HG02870 (cell line): ENCODE measurements around the gene PANX3.

Source experiments
- ATAC-seq: cut with Tn5 transposase; IDR thresholded peaks from one replicate; pipeline ENCODE4 v1.9.1; 2021; ENCODE audit warnings: mild to moderate bottlenecking, moderate library complexity; ENCODE audit not compliant: unreplicated experiment

The PANX3 gene

DNA sequence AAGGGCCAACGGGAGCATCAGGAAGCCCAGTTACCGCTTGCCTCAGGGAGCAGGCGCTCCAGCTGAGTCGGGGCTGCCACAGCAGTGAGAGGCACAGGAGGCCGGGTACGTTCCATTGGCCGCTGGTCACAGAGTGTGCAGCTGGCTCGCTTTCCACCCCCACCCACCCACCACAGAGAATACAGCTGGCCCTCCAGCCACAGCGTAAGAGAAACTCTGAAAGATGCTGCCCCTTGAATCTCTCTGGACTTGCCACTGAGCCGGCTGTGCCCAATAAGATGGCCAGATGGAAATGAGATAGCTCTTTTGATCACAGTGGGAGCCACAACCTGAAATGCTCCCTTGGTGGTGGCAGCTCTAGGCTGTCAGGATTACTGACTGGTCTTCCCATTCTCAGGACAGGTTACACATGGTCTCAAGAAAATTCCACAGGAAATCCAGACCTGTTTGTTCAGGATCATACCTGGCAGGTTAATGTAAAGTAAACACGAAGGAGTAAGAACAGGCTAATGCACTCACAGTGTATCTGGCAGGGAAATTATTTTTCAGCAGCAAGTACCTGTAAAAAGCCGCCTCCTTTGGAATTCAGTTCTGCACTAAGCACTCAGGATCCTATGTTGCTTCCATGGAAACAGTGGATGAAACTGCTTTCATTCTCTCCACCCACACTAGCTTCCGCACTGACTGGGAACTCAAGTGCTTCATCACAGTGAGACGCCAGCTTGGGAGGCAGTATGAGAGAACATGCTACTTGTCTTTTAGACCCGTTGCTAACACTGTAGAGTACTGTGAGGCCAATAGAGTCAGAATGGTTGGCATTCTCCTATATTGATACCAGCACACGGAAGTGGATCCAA, 45.8 kb downstream of the PANX3 start:
- ATAC-seq: no peak

- no peak for ATAC-seq
Observed at GRCh38 chr11:124657904-124658303, 46.7 kb downstream of the PANX3 start.

DNA sequence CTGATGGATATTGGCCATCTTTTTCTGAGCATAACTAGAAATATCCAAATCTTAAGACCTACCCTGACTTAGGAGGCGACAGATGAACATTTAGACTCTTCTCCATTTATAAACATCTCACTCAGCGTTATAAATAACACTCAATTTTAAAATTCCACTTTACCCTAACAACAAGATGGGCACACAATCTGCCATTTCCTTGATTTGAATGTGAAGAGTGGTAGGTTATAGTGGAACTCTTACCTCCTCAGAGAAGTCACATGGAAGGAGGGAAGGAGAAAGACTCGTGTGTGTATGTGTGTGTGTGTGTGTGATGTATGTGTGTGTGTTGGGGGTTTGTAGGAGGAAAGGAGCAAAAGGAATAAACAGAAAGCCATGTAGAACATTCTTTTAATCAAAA, 47.3 kb downstream of the PANX3 start:
- ATAC-seq: no peak

- ATAC-seq: no peak
Observed at GRCh38 chr11:124658986-124659385, 47.8 kb downstream of the PANX3 start.

DNA sequence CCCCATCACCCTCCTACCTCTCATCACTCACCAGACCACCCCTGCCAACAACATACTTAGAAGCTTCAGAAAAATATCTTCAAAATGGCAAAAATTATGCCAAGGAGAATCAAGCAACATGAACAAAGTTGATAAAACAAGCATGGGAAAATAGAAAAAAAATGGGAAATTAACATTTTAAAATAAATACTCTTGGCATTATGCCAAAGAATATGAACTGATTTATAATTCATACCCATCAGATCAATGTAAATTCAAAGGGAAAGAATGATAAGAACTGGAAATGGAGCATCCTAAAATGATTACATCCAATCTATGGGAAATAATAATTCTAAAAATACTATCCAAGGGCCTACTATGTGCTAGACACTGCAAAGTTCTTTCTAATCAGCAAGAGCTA, 50.3 kb downstream of the PANX3 start:
- ATAC-seq: no peak

DNA sequence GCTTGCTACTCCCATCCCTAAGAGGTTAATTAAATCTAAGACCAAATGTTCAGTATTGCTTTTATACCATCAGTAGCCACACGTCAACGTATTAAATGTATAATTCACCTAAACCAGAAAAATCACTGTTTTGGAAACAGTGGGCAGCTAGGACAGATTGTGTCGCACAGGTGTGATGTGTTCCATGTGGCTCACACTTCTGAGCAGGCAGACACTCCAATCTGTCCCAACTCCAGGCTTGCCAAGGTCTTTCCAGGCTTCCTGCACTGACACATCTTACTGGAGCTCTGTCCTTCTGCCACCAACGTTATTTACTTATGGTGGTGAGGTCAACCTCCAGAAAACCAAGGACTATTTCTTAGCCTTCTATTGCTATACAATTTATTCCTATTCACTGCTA, 50.9 kb downstream of the PANX3 start:
- ATAC-seq: no peak

GRCh38 chr11:124663861-124664260, 52.6 kb downstream of the PANX3 start:
- no peak for ATAC-seq

DNA sequence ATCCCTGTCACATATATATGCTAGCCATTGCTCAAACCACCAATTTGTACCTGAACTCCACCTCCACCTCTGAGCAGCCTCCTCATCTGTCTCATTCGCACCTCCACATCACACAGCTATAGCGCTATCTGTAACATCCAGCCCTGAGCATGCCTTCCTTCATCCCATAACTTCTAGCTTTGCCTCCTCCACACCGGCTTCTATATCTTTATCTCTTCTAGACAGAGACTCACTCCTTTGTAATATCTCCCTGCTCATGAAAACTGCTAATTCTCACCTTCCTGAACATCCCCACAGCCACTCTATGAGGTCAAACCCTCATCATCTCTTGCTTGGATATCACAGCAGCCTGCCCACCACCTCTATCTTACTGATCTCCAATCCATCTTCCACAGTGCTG, 56.4 kb downstream of the PANX3 start:
- no peak for ATAC-seq

- ATAC-seq: peak; percentile 33
Observed at GRCh38 chr11:124669193-124669592, 58.0 kb downstream of the PANX3 start.
